GM10847 (cell line): ENCODE data around the gene CCR7.

Source experiments
- POLR2A ChIP-seq: IDR thresholded peaks from 2 replicates; pipeline ENCODE4 v1.6.1; 2011; ENCODE audit not compliant: insufficient read length; ENCODE audit errors: extremely low read depth

The CCR7 gene

DNA sequence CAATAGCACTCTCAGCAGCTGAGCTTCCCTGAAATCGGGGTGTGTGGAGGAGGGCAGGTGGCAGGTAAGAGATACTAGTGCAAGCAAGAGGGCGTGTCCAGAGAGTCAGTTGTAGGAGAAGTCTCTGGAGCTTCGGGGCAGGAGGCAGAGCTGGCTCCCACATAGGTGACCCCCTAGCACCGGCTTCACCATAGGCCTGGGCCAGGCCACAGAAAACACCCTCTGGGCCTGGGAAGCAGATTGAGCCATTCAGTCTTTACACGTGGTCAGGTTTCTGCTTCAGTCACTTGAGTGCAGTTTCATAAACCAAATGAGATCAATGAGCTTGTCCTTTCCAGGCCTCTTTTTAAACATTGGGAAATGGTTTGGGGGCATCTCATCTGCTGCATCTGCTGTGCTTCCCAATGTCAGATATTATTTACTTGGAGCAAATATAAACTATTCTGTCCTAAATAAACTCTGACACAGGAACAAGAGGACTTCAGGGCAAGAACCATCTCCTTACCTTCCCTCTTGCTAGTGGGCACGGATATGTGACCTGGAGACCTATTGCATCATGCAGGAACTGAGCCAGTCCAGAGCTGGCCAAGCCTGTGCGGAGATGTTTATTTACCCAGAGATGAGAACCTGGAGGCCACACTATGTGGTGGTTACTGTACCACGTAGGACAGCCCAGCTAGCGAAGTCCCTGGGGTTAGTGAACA, 16.1 kb downstream of the CCR7 start:
- TF ChIP-seq POLR2A, result no peak

GRCh38 chr17:40548491-40548981, 16.7 kb downstream of the CCR7 start:
- no peak for TF ChIP-seq POLR2A

DNA sequence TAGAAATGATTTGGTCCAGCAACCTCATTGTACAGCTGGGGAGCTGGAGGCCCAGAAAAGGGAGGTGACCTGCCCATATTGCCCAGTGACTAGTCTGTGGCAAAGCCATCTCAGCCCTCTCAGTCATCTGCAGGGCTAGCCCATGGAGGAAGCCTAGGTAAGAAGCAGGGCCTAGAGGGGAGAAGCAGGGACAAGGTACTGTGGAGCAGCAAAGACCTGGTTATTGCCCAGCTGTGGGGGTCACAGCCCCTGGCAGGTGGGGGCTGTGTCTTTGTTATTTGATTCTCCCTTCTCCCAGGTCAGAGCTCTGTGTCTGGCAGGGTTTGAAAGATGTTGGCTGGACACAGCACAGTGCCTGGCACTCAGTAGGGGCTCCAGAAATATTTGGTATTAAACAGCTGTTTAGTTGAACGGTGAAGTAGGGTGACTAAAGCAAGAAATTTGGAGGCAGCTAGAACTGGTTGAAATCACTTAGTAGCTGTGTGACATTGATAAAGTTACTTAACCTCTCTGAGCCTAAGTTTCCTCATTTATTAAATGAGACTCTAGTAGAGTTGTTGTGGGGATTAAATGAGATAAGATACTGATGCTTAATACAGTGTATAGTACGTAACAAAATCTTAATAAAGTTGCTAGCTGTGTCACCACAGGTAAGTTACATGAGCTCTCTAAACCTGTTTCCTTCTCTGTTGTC, 17.3 kb downstream of the CCR7 start:
- no peak for TF ChIP-seq POLR2A

DNA sequence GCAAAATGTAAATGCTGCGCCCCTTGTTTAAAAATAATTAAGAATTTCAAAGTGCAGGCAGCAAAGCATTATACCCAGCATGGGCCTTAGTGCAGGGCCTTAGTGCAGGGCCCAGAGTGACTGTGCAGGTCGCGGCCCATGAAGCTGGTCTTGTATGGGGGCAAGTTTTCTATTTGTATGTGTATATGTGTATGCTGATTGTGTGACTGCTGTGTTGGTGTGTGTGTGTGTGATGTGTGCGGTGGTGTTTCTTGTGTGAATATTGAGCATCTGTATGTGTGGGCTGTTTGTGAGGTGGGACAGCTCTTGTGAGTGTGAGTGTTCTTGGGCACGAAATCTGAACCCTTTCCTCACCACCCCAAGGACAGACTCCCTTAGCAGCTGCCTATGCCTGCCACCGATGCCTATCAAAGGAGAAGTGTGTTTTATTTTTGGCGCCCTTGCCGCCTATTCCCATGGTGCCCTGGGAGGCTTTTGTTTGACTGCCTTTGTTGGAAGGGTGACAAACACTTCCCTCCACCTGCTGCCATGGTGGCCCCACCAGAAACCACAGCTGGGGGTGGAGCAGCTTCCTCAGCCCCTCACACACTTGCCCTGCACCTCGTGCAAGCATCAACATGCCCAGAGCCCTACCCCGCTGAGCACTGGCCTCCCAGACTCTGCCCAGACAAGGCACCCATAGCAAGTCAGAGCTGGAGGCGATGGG, 18.0 kb downstream of the CCR7 start:
- TF ChIP-seq POLR2A, result no peak

DNA sequence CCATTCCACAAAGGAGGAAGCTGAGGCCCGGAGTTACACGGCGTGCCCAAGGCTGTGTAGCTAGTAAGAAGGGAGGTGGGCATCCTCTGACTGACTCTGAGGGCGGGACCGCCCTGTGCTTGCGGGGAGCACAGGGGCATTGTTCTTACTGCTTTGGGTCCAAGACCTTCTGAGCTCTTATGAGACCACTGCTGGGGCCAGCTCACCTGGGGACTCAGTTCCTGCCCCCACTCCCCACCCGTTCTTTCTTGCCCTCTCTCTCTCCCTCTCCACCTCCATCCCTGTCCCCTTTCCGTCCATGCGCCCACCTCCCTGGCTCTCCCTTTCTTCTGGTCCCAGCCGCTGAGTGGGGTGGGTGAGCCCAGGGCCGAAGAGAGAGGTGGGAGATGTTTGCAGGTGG, 19.6 kb downstream of the CCR7 start:
- no peak for TF ChIP-seq POLR2A

- no peak for TF ChIP-seq POLR2A
Observed at GRCh38 chr17:40542558-40543411, 22.5 kb downstream of the CCR7 start.

DNA sequence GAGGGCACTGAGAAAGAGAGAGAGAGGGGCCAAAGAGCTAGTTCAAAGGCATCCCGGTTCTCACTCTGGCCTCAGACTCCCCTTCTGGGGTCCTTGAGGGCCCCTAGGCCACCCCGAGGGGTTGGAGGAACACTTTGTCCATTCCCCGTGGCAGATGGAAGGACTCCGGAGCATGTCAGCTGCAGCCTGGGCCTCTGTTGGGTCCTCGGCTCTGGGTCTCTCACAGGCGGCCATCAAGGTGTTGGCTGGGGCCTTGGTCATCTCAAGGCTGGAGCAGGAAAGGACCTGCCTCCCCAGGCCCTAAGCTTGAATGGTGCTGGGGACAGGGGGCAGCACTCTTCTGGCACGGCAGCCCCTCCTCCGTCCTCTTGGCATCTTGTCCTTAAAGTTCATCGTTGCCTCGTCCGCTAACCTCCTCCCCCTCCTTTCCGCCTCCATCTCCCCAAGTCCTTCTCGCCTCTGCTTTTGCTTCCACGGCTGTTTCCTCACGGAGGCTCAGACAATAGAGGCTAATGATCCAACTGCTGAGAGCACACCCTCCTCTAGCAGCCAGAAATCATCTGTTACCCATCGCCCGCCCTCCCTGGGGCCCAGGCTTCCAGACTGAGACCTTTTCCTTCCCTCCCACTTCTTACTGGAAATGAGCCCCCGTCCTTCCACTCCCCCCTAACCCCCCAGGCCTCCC, 23.3 kb downstream of the CCR7 start:
- no peak for TF ChIP-seq POLR2A

- TF ChIP-seq POLR2A, result no peak
Observed at GRCh38 chr17:40541060-40541872, 24.0 kb downstream of the CCR7 start.

GRCh38 chr17:40540448-40540847, 24.8 kb downstream of the CCR7 start:
- TF ChIP-seq POLR2A, result no peak

GRCh38 chr17:40539711-40540411, 25.4 kb downstream of the CCR7 start:
- no peak for TF ChIP-seq POLR2A

- no peak for TF ChIP-seq POLR2A
Observed at GRCh38 chr17:40538936-40539705, 26.2 kb downstream of the CCR7 start.
